ENCODE measurements around the gene UBC. TPM values are rescaled to one million over a fixed set of nuclear protein-coding genes. Genes with fewer than 3 reads are reported as not detected.

UBC gene
- polyA plus RNA-seq, 1 experiment, result 1,376 TPM

DNA sequence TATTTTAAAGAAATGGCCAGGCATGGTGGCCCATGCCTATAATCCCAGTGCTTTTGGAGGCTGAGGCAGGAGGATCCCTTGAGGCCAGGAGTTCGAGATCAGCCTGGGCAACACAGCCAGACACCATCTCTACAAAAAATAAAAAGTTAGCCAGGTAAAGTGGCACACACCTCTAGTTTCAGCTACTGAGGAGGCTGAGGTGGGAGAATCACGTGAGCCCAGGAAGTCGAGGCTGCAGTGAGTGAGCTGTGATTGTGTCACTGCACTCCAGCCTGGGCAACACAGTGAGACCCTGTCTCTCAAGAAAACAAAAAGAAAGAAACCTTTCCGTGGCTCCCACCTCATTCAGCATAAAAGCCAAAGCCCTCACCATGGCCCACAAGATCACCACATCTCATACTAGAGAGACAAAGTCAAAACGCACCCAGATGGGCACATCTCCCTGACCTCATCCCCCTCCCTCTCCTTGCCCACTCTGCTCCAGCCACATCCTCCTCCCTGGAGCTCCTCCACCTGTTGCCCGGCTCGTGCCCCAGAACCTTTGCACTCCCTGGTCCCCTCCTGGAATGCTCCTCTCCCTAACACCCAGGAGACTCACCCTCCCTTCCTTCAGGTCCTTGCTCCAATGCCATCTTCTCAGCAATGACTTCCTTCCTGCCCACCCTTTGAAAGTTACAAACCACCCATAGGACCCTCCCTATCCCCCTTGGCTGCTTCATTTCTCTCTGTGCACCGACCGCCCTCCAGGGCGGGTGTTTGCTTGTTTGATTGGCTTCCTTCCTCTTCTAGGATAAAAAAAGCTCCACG, 46.0 kb downstream of the UBC start:
- TF ChIP-seq, protein P1, sequence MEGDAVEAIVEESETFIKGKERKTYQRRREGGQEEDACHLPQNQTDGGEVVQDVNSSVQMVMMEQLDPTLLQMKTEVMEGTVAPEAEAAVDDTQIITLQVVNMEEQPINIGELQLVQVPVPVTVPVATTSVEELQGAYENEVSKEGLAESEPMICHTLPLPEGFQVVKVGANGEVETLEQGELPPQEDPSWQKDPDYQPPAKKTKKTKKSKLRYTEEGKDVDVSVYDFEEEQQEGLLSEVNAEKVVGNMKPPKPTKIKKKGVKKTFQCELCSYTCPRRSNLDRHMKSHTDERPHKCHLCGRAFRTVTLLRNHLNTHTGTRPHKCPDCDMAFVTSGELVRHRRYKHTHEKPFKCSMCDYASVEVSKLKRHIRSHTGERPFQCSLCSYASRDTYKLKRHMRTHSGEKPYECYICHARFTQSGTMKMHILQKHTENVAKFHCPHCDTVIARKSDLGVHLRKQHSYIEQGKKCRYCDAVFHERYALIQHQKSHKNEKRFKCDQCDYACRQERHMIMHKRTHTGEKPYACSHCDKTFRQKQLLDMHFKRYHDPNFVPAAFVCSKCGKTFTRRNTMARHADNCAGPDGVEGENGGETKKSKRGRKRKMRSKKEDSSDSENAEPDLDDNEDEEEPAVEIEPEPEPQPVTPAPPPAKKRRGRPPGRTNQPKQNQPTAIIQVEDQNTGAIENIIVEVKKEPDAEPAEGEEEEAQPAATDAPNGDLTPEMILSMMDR (IDR thresholded peaks at IDR 0.05; ENCODE audit: low read depth, low read length), result no peak
- CTCF ChIA-PET, result no interaction called here
- no peak overlapping the region for H3K4me3 ChIP-seq (ENCODE audit: low read depth, low read length)
- POLR2A ChIA-PET, result no interaction called here
- DNase-seq (ENCODE audit: low read depth, low spot score), result no peak
- H3K27me3 ChIP-seq (ENCODE audit: control insufficient read depth, insufficient read depth, low read length), result peaks cover 2% of the 10 kb centered on the region
- H3K27ac ChIP-seq (ENCODE audit: low read depth, low read length), result no peak overlapping the region
- no peaks in the 10 kb centered on the region; the same call in 1 of the 2 replicates for H3K9me3 ChIP-seq (ENCODE audit: control insufficient read depth, insufficient read depth, low read length)

DNA sequence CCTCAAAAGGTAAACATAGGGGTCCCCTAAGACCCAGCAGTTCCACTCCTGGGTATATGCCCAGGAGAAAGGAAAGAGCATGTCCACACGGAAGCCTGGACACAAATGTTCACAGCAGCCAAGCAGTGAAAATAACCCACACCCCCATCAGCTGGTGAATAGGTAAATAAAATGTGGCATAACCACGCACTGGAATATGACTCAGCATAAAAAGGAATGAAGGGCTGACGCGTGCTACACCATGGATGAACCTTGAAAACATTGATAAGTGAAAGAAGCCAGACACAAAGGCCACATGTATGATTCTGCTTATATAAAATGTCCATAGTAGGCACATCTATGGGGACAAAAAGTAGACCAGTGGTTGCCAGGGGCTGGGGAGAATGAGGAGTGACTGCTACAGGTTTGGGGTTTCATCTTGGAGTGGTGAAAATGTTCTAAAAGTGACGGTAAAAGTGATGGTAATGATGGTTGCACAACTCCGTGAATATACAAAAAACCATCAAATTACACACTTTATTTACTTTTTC, 47.0 kb downstream of the UBC start:
- H3K27me3 ChIP-seq (ENCODE audit: control insufficient read depth, insufficient read depth, low read length), result peaks cover 2% of the 10 kb centered on the region
- TF ChIP-seq, protein P1 (IDR thresholded peaks at IDR 0.05; ENCODE audit: low read depth, low read length), result no peak
- H3K27ac ChIP-seq (ENCODE audit: low read depth, low read length), result no peak overlapping the region
- no peaks in the 10 kb centered on the region; the same call in 1 of the 2 replicates for H3K9me3 ChIP-seq (ENCODE audit: control insufficient read depth, insufficient read depth, low read length)
- DNase-seq (ENCODE audit: low read depth, low spot score), result peak; percentile 47
- POLR2A ChIA-PET, result no interaction called here
- no peak overlapping the region for H3K4me3 ChIP-seq (ENCODE audit: low read depth, low read length)
- CTCF ChIA-PET, result no interaction called here

DNA sequence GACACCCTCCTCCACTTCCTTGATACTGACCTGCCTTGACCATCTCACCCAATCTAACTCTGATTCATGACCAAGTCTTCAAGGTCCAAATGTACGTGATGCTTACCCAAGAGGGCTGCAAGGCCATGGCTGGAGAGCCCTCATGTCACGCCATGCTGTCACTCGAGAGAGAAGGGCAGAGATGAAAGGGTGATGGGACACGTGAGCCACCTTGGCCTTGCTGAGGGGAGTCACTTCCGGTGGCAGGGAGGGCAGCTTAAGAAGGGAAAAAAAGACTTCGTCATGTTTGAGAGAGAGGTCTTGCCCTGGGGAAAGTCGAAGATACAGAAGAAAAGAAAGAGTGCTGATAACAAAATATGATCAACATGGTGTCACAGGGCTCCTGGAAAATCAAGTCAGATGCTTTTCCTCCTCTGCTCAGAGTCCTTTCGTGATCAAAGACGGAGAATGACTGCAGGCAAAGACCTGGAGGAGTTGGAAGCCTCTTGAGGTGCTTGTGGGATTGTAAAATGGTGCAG, 47.5 kb downstream of the UBC start:
- H3K9me3 ChIP-seq (ENCODE audit: control insufficient read depth, insufficient read depth, low read length), result no peaks in the 10 kb centered on the region; the same call in 1 of the 2 replicates
- H3K27ac ChIP-seq (ENCODE audit: low read depth, low read length), result no peak overlapping the region
- no peak overlapping the region for H3K4me3 ChIP-seq (ENCODE audit: low read depth, low read length)
- CTCF ChIA-PET, result interaction anchor here (1.4 kb wide), 1 partner anchor 40 kb away, joined by 5 read pairs; no protein-coding TSS in a partner anchor
- POLR2A ChIA-PET, result no interaction called here
- TF ChIP-seq, protein P1 (IDR thresholded peaks at IDR 0.05; ENCODE audit: low read depth, low read length), result no peak
- no peak for DNase-seq (ENCODE audit: low read depth, low spot score)
- peaks cover 2% of the 10 kb centered on the region for H3K27me3 ChIP-seq (ENCODE audit: control insufficient read depth, insufficient read depth, low read length)

DNA sequence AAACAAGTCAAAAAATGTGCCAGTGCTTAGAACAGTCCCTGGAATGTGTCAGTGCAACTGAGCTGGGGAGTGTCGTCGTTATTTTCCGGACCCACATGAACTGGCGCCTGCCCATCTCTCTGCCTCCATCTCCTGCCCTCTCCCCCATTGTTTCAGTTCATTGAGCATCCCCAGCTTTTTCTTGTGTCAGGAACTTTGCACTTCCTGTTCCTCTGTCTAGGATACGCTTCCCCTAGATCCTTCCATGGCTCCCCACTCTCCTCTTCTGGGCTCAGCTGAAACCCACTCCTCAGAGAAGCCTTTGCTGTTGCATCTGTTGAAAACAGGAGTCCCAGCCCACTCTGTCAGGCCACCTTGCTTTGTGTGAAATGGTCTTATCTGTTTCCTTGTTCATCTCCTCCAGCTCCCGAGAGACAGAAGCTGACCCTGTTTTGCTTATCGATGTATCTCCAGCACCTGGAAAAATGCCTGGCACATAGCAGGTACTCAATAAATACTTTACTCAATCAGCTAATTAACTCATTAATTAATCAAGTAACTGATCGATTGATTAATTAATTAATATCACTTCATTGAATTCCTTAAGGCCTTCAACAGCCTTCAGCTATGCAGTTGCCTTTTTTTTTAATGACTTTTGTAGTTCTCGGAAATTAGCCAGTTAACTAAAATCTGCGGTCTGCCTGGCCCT, 48.1 kb downstream of the UBC start:
- CTCF ChIA-PET, result interaction anchor here (0.5 to 1.4 kb wide), 2 partner anchors 40 to 1168 kb away, joined by 3 to 5 read pairs; no protein-coding TSS in a partner anchor
- H3K27ac ChIP-seq (ENCODE audit: low read depth, low read length), result no peak overlapping the region
- H3K4me3 ChIP-seq (ENCODE audit: low read depth, low read length), result no peak overlapping the region
- no peaks in the 10 kb centered on the region; the same call in 1 of the 2 replicates for H3K9me3 ChIP-seq (ENCODE audit: control insufficient read depth, insufficient read depth, low read length)
- TF ChIP-seq, protein P1 (IDR thresholded peaks at IDR 0.05; ENCODE audit: low read depth, low read length), result no peak
- DNase-seq (ENCODE audit: low read depth, low spot score), result no peak
- peaks cover under 1% of the 10 kb centered on the region for H3K27me3 ChIP-seq (ENCODE audit: control insufficient read depth, insufficient read depth, low read length)
- POLR2A ChIA-PET, result no interaction called here

Data from AG04450 (cell line).